ENCODE results near the gene ACTL6B. TPM values are rescaled to one million over a fixed set of nuclear protein-coding genes. Genes with fewer than 3 reads are reported as not detected.

ACTL6B gene
- total and polyA plus RNA-seq, 2 of the 8 experiments (the other 6 are each of a cell fraction or from before 2014, with no cell fraction given): 2.1 to 4.5 TPM

GRCh38 chr7:100641463-100641859 lies 14.8 kb downstream of the ACTL6B start, which contains the start of gene TFR2:
TSS of gene TFR2 (minus strand) at chr7:100641552. CDS start at chr7:100641509, 43 bp downstream.
- no peak within 1 kb of the TSS for H3K4ac ChIP-seq (replicated peaks; ENCODE audit: insufficient read length, low read depth, low read length)
- H4K8ac ChIP-seq (ENCODE audit: extremely low read depth, insufficient read depth, low read length): no peak within 1 kb of the TSS
- H2BK120ac ChIP-seq (replicated peaks; ENCODE audit: low read depth, low read length): no peak within 1 kb of the TSS
- ChIA-PET CTCF (ENCODE audit: partially characterized antibody) (interaction anchor here (0.9 to 1.9 kb wide), 11 partner anchors 7 to 159 kb away, joined by 3 to 13 read pairs (median 4); no protein-coding TSS in a partner anchor), POLR2A (ENCODE audit: partially characterized antibody) (interaction anchor here (0.6 to 2.0 kb wide), 4 partner anchors 13 to 185 kb away, joined by 3 to 5 read pairs (median 4); partner anchors contain the start of gene ACTL6B)
- no peaks in the 10 kb centered on the region for H3K79me2 ChIP-seq (ENCODE audit: control insufficient read depth in 1 of 2, insufficient read depth in 2 of 2, low read length in 2 of 2)
- H3K9me3 ChIP-seq (ENCODE audit: insufficient read depth in 2 of 2, low read depth in 1 of 2, low read length in 1 of 2): no peaks in the 10 kb centered on the region
- H3K23me2 ChIP-seq (ENCODE audit: low read depth, low read length): peaks cover 2% of the 10 kb centered on the region; the same call in 1 of the 2 replicates
- FAIRE-seq: no peak
- 0 out of 2 replicates have a peak within 1 kb of the TSS, but pooled peaks have one; percentile 24 for H2BK5ac ChIP-seq (ENCODE audit: low read depth, low read length)
- H3K56ac ChIP-seq (replicated peaks; ENCODE audit: insufficient read length, low read depth, low read length): no peak within 1 kb of the TSS
- H4K20me1 ChIP-seq (replicated peaks in 1 of 2; ENCODE audit: control insufficient read depth in 1 of 2, insufficient read depth in 2 of 2, low read length in 2 of 2): no peaks in the 10 kb centered on the region
- H3K9ac ChIP-seq (replicated peaks in 1 of 4; ENCODE audit: extremely low read depth in 1 of 4, low read depth in 3 of 4, low read length in 3 of 4): no peak within 1 kb of the TSS
- H3K18ac ChIP-seq (ENCODE audit: extremely low read depth, low read length): no peak within 1 kb of the TSS; the same call in 1 of the 2 replicates
- TF ChIP-seq CEBPB (IDR thresholded peaks at IDR 0.05; ENCODE audit: low read depth, low read length) (no peak), JUND (IDR thresholded peaks at IDR 0.05; ENCODE audit: low read length) (no peak), CREB1 (IDR thresholded peaks at IDR 0.05) (no peak), MAX (IDR thresholded peaks at IDR 0.05) (no peak), SIRT6 (IDR thresholded peaks at IDR 0.05; ENCODE audit: low read length) (no peak), POU5F1 (IDR thresholded peaks at IDR 0.05; ENCODE audit: low read depth, low read length) (no peak), GTF2F1 (IDR thresholded peaks at IDR 0.05; ENCODE audit: borderline replicate concordance, low read depth, low read length) (no peak), HDAC6 (IDR thresholded peaks at IDR 0.05; ENCODE audit: low read depth, low read length) (no peak), E2F6 (IDR thresholded peaks at IDR 0.05) (no peak), EZH2 (IDR thresholded peaks at IDR 0.05; ENCODE audit: low read depth, low read length, severe bottlenecking) (no peak), ZNF274 (IDR thresholded peaks at IDR 0.05; ENCODE audit: borderline replicate concordance, extremely low read depth, low read length) (no peak), SP4 (IDR thresholded peaks at IDR 0.05; ENCODE audit: low read length) (no peak)
- no peak within 1 kb of the TSS for H3K4me3 ChIP-seq (ENCODE audit: extremely low read depth in 1 of 4, insufficient read depth in 2 of 4, low read depth in 3 of 4, low read length in 4 of 4)
- H2AFZ ChIP-seq (ENCODE audit: low read length): no peak within 1 kb of the TSS
- H2BK15ac ChIP-seq (ENCODE audit: low read length): no peak within 1 kb of the TSS
- no peak within 1 kb of the TSS for H2BK20ac ChIP-seq (ENCODE audit: low read length)
- H2AK5ac ChIP-seq (ENCODE audit: low read depth, low read length): no peak within 1 kb of the TSS; the same call in 1 of the 2 replicates
- no peak within 1 kb of the TSS for H4K5ac ChIP-seq (ENCODE audit: insufficient read length, low read depth, low read length)
- H4K91ac ChIP-seq (replicated peaks; ENCODE audit: insufficient read length, low read length): no peak within 1 kb of the TSS
- no peaks in the 10 kb centered on the region for H3K36me3 ChIP-seq (ENCODE audit: control insufficient read depth in 2 of 4, insufficient read depth in 4 of 4, low read length in 3 of 4)
- no peak for DNase-seq (ENCODE audit: low read depth in 1 of 2, low spot score in 2 of 2)
- no peak within 1 kb of the TSS for H3K23ac ChIP-seq (ENCODE audit: insufficient read length)
- H3K27ac ChIP-seq (ENCODE audit: low read depth, low read length): no peak within 1 kb of the TSS
- H3K27me3 ChIP-seq (replicated peaks in 1 of 4; ENCODE audit: control insufficient read depth in 3 of 4, extremely low read depth in 1 of 4, insufficient read depth in 3 of 4, low read length in 3 of 4): no peaks in the 10 kb centered on the region
- H3K14ac ChIP-seq (ENCODE audit: insufficient read length): no peak within 1 kb of the TSS
- peak within 1 kb of the TSS; percentile 7 to 40; a peak in 1 of 4 replicates for H3K4me2 ChIP-seq (ENCODE audit: insufficient read depth in 1 of 2, low read depth in 2 of 2, low read length in 2 of 2)
- H2BK12ac ChIP-seq (ENCODE audit: low read depth, low read length): peak within 1 kb of the TSS; percentile 50; the same call in 1 of the 2 replicates
- H3K79me1 ChIP-seq (ENCODE audit: low read depth, low read length): no peaks in the 10 kb centered on the region; the same call in 1 of the 2 replicates
- H3K4me1 ChIP-seq (replicated peaks in 1 of 4; ENCODE audit: control insufficient read depth in 3 of 4, insufficient read depth in 4 of 4, low read length in 3 of 4): peaks cover 0 to 25% (median 16%) of the 10 kb centered on the region in 4 experiments; a peak in 6 of 7 replicates
- WGBS, 2 experiments (ENCODE audit: extremely low coverage in 1 of 2, insufficient coverage in 1 of 2, insufficient read length in 1 of 2, insufficient replicate concordance in 2 of 2, low coverage in 1 of 2, low lambda C conversion rate in 2 of 2, missing lambda C conversion rate in 1 of 2): 86% methylated on average over 9 of the region's 10 CpGs; no CpG with 5 or more reads in 1 of the 2 experiments

All from H1 (cell line).